DMS79 (cell line): ENCODE data around the gene MPHOSPH8.
"Not testable (repeated sequence)": the region's sequence is repeated elsewhere in the genome, so short reads cannot be mapped to it uniquely, and the experiment has no call there.

Source experiments
- DNase-seq: peaks from one replicate; lab custom pipeline; 2025; lab: John Stamatoyannopoulos, UW

Gene MPHOSPH8

GRCh38 chr13:19685034-19685433 is 51.6 kb downstream of the MPHOSPH8 start:
- no peak for DNase-seq

- no peak for DNase-seq
These were observed 52.0 kb downstream of the MPHOSPH8 start for GRCh38 chr13:19685437-19685836.

GRCh38 chr13:19691447-19691846 is 58.0 kb downstream of the MPHOSPH8 start:
- not testable (repeated sequence) for DNase-seq

GRCh38 chr13:19695428-19695827 is 62.0 kb downstream of the MPHOSPH8 start:
- DNase-seq: no peak

DNA sequence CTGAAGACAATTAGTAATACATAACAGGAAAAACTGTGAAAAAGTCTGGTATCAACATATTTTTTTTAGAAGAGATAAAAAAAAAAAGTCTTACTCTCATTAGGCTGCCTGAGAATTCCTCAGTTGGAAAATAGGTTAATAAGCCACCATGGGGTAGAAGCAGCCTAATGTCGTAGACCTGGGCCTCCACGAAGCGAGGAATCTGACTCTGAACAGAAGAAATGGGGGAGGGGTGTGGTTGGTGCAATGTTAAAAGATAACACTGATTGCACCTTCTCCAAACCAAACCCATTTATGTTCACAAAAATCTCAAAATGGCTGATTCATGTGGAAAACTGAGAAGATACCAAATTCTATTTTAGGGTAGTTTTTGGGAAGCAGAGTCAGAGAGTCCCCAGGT is 62.4 kb downstream of the MPHOSPH8 start:
- DNase-seq: no peak

- DNase-seq: not testable (repeated sequence)
These were observed 67.5 kb downstream of the MPHOSPH8 start for GRCh38 chr13:19700963-19701362.

- not testable (repeated sequence) for DNase-seq
These were observed 68.2 kb downstream of the MPHOSPH8 start for GRCh38 chr13:19701619-19702018.

DNA sequence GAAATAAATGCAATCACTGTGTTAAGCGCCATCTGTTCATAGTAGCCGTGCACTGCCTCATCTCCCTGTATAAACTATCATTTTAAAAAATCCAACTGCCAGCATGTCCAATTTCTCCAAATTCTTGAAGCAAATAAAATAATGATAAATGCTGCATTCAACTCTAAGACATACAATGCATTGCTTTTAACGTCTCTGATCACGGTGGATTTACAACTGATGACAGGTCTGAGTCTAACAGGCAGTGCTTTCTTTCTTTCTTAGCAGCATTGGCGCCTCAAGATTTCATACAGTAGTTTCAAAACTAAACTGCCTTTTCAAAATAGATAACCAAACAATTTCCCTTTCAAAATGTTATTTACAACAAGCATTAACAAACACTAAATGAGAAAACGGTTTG is 70.8 kb downstream of the MPHOSPH8 start:
- not testable (repeated sequence) for DNase-seq

DNA sequence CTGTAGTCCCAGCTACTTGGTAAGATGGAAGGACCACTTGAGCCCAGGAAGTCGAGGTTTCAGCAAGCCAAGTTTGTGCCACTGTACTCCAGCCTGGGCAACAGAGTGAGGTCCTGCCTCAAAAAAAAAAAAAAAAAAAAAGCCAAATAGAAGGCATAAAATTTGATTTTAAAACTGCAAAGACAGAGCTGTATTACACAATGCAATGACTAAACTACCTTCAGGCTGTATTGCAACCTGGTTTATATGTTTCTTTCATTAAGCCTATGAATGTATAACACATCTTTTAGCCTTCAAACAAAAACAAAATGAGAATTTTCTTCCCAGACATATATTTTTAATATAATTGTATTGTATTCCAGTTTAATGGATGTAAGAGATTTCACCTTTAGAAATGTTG is 75.6 kb downstream of the MPHOSPH8 start:
- not testable (repeated sequence) for DNase-seq

DNA sequence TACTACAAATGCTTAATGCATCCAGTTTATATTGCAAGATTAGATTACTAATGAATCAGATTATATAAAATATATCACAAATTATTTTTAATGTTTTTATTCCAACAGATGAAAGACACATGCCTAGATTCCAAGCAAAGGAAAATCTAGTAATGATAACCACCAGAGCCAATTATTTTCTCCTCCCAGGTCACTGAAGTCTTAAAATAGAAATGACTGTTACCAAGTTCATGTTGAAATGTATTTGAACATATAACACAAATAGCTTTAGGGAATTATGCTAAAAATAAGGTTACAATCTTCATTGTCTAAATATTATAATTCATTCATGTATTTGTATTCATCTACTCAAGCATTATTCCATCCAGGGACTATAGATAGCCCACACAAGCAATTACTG is 76.3 kb downstream of the MPHOSPH8 start:
- DNase-seq: not testable (repeated sequence)

GRCh38 chr13:19713186-19713965 is 79.9 kb downstream of the MPHOSPH8 start:
- no peak for DNase-seq

DNA sequence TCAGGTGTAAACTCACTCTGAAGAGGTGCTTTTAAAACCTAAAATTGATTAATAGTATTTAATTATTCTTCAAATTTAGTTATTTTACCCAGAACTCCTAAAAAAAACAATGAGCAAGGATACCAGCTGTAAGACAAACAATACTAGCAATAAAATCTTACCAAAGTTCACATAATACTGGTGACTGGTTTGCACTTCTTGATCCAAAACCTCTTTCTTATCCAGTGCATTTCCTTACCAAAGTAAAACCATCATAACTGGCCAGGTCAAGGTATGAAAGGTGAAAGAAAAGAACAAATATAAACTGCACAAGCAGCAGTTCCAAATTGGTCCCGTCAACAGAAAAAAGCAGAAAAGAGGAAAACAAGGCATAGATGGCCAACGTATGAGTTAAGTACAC is 86.6 kb downstream of the MPHOSPH8 start:
- no peak for DNase-seq
